H9 (cell line): ENCODE data around the gene YAE1. TPM values are rescaled to one million over a fixed set of nuclear protein-coding genes. Genes with fewer than 3 reads are reported as not detected.

Experiments
- DNase-seq: peaks from one replicate; pipeline ENCODE4 v3.0.0-alpha.2; 2017
- H2AFZ ChIP-seq: one replicate; pipeline ENCODE4 v1.6.1; 2013; ENCODE audit warnings: mild to moderate bottlenecking, low read length, control low read depth, moderate library complexity
- H2AK5ac ChIP-seq: 2 replicates; pipeline ENCODE4 v1.6.1; 2013; ENCODE audit warnings: low read length, control low read depth, mixed read lengths; ENCODE audit not compliant: insufficient read length
- H2BK120ac ChIP-seq: one replicate; pipeline ENCODE4 v1.6.1; 2013; ENCODE audit warnings: low read depth, mild to moderate bottlenecking, low read length, control low read depth, inconsistent platforms; ENCODE audit not compliant: poor library complexity, severe bottlenecking
- H2BK12ac ChIP-seq: 2 replicates; pipeline ENCODE4 v1.6.1; 2013; ENCODE audit warnings: low read length, control low read depth, mixed read lengths, low read depth; ENCODE audit not compliant: insufficient read length
- H2BK15ac ChIP-seq: 2 replicates; pipeline ENCODE4 v1.6.1; 2013; ENCODE audit warnings: low read depth, low read length, control low read depth
- H2BK20ac ChIP-seq: one replicate; pipeline ENCODE4 v1.6.1; 2013; ENCODE audit warnings: low read depth, mild to moderate bottlenecking, low read length, control low read depth, inconsistent platforms; ENCODE audit not compliant: poor library complexity, severe bottlenecking
- H2BK5ac ChIP-seq: 2 replicates; pipeline ENCODE4 v1.6.1; 2013; ENCODE audit warnings: low read length, control low read depth, mixed read lengths; ENCODE audit not compliant: insufficient read length
- H3K14ac ChIP-seq: 2 replicates; pipeline ENCODE4 v1.6.1; 2013; ENCODE audit warnings: low read length, control low read depth; ENCODE audit not compliant: insufficient read depth
- H3K18ac ChIP-seq: 2 replicates; pipeline ENCODE4 v1.6.1; 2013; ENCODE audit warnings: low read depth, mild to moderate bottlenecking, mixed read lengths, low read length, control low read depth; ENCODE audit not compliant: insufficient read length
- H3K23ac ChIP-seq: 2 replicates; pipeline ENCODE4 v1.6.1; 2013; ENCODE audit warnings: low read length, control low read depth, mixed read lengths, low read depth; ENCODE audit not compliant: insufficient read length
- H3K23me2 ChIP-seq: 2 replicates; pipeline ENCODE4 v1.6.1; 2013; ENCODE audit warnings: low read depth, mild to moderate bottlenecking, mixed read lengths, low read length, control low read depth; ENCODE audit not compliant: insufficient read length, poor library complexity, severe bottlenecking
- H3K27ac ChIP-seq: 2 replicates; pipeline ENCODE4 v1.5.1; 2013; ENCODE audit warnings: low read length, control low read depth, mixed read lengths, low read depth; ENCODE audit not compliant: insufficient read length
- H3K27me3 ChIP-seq: 2 replicates; pipeline ENCODE4 v1.6.1; 2013; ENCODE audit warnings: low read length, control low read depth, inconsistent platforms; ENCODE audit not compliant: insufficient read depth
- H3K4ac ChIP-seq: 2 replicates; pipeline ENCODE4 v1.6.1; 2013; ENCODE audit warnings: low read depth, mild to moderate bottlenecking, control low read depth, inconsistent platforms, low read length, moderate library complexity
- H3K4me1 ChIP-seq: 2 replicates; pipeline ENCODE4 v1.6.1; 2013; ENCODE audit warnings: low read length, control low read depth, inconsistent platforms; ENCODE audit not compliant: insufficient read depth
- H3K4me2 ChIP-seq: 2 replicates; pipeline ENCODE4 v1.6.1; 2013; ENCODE audit warnings: low read length, control low read depth, mixed read lengths; ENCODE audit not compliant: insufficient read length, insufficient read depth
- H3K56ac ChIP-seq: 2 replicates; pipeline ENCODE4 v1.6.1; 2013; ENCODE audit warnings: low read depth, mild to moderate bottlenecking, mixed read lengths, low read length, control low read depth; ENCODE audit not compliant: insufficient read length
- H3K79me1 ChIP-seq: 2 replicates; pipeline ENCODE4 v1.6.1; 2013; ENCODE audit warnings: low read depth, mild to moderate bottlenecking, moderate library complexity, low read length, control low read depth, inconsistent platforms; ENCODE audit not compliant: insufficient read depth, poor library complexity, severe bottlenecking
- H3K79me2 ChIP-seq: 2 replicates; pipeline ENCODE4 v1.6.1; 2013; ENCODE audit warnings: low read length, control low read depth, inconsistent platforms; ENCODE audit not compliant: insufficient read depth
- H3K9ac ChIP-seq: 2 replicates; pipeline ENCODE4 v1.6.1; 2013; ENCODE audit warnings: low read length, control low read depth, mixed read lengths; ENCODE audit not compliant: insufficient read length; ENCODE audit errors: extremely low read depth
- H3K9me3 ChIP-seq: one replicate; pipeline ENCODE4 v1.6.1; 2013; ENCODE audit warnings: low read depth, low read length, inconsistent platforms; ENCODE audit not compliant: control insufficient read depth
- H3T11ph ChIP-seq: one replicate; pipeline ENCODE4 v1.6.1; 2013; ENCODE audit warnings: mild to moderate bottlenecking, low read length, control low read depth, inconsistent platforms
- H4K20me1 ChIP-seq: one replicate; pipeline ENCODE4 v1.6.1; 2013; ENCODE audit not compliant: control insufficient read depth, insufficient read length, insufficient read depth
- H4K5ac ChIP-seq: 2 replicates; pipeline ENCODE4 v1.6.1; 2013; ENCODE audit warnings: low read depth, mild to moderate bottlenecking, mixed read lengths, low read length, control low read depth; ENCODE audit not compliant: insufficient read length
- H4K8ac ChIP-seq: replicated peaks from 2 replicates; pipeline ENCODE4 v1.6.1; 2013; ENCODE audit warnings: low read length, control low read depth, mixed read lengths, low read depth; ENCODE audit not compliant: insufficient read length
- H4K91ac ChIP-seq: 2 replicates; pipeline ENCODE4 v1.6.1; 2013; ENCODE audit warnings: low read depth, mild to moderate bottlenecking, moderate library complexity, mixed read lengths, low read length, control low read depth; ENCODE audit not compliant: insufficient read length
- H3K27ac Mint-ChIP-seq, 3 experiments: 2 replicates in 2 of 3; 3 replicates in 1 of 3; pipeline ENCODE4 v1.8.0; 2020 to 2021; ENCODE audit warnings: mixed read lengths in 3 of 3, mild to moderate bottlenecking in 1 of 3, moderate library complexity in 1 of 3
- H3K27me3 Mint-ChIP-seq: 2 replicates; pipeline ENCODE4 v1.8.0; 2021; ENCODE audit warnings: low read depth, mild to moderate bottlenecking, moderate library complexity, mixed read lengths
- H3K36me3 Mint-ChIP-seq, 3 experiments: 2 replicates in 2 of 3; 3 replicates in 1 of 3; pipeline ENCODE4 v1.8.0; 2020 to 2021; ENCODE audit warnings: low read depth in 3 of 3, mixed read lengths in 3 of 3; ENCODE audit not compliant: insufficient read depth in 1 of 3
- H3K4me1 Mint-ChIP-seq, 2 experiments: 2 replicates each; pipeline ENCODE4 v1.8.0; 2020; ENCODE audit warnings: mixed read lengths in 2 of 2
- H3K4me3 Mint-ChIP-seq, 2 experiments: 2 replicates in 1 of 2; 3 replicates in 1 of 2; pipeline ENCODE4 v1.8.0; 2020 to 2021; ENCODE audit warnings: mild to moderate bottlenecking in 2 of 2, mixed read lengths in 2 of 2, moderate library complexity in 1 of 2
- H3K9me3 Mint-ChIP-seq, 2 experiments: 2 replicates in 1 of 2; 3 replicates in 1 of 2; pipeline ENCODE4 v1.8.0; 2020; ENCODE audit warnings: mild to moderate bottlenecking in 2 of 2, mixed read lengths in 2 of 2, moderate library complexity in 1 of 2
- CTCF ChIP-seq: fragments of 200-600 bp; sonication (generic); conservative IDR thresholded peaks from 3 replicates; pipeline ENCODE4 v1.8.0; 2021; ENCODE audit warnings: antibody characterized with exemption, mild to moderate bottlenecking
- total RNA-seq: library from RNA; stranded (reverse); gene quantifications from 2 replicates; pipeline ENCODE4 v1.2.1, GENCODE V29; 2021

Gene YAE1
- total RNA-seq, 1 experiment from 2014 or later, result 28.8 TPM

- H3K4me2 ChIP-seq, result no peak overlapping the region
- H3K79me1 ChIP-seq, result no peaks in the 10 kb centered on the region
- no peaks in the 10 kb centered on the region for H3K36me3 Mint-ChIP-seq
- H3K4me3 Mint-ChIP-seq, result no peak overlapping the region
- H3K9ac ChIP-seq, result no peak overlapping the region
- H4K5ac ChIP-seq, result no peak overlapping the region
- no peak overlapping the region for H3K56ac ChIP-seq
- TF ChIP-seq CTCF, result no peak
- no peak overlapping the region for H3T11ph ChIP-seq
- no peak overlapping the region for H3K23ac ChIP-seq
- H3K14ac ChIP-seq, result no peak overlapping the region
- H3K23me2 ChIP-seq, result no peaks in the 10 kb centered on the region
- no peak overlapping the region for H2BK5ac ChIP-seq
- no peak overlapping the region for H3K27ac Mint-ChIP-seq
- no peaks in the 10 kb centered on the region for H4K20me1 ChIP-seq
- peaks cover 0 to 1% of the 10 kb centered on the region in 2 experiments; a peak in 2 of 4 replicates for H3K4me1 Mint-ChIP-seq
- no peak overlapping the region for H2BK20ac ChIP-seq
- H3K18ac ChIP-seq, result no peak overlapping the region
- no peak overlapping the region for H3K27ac ChIP-seq
- no peak overlapping the region for H2BK15ac ChIP-seq
- no peaks in the 10 kb centered on the region for H3K4me1 ChIP-seq
- H3K4ac ChIP-seq, result no peak overlapping the region
- no peak overlapping the region for H2BK120ac ChIP-seq
- no peaks in the 10 kb centered on the region for H3K9me3 Mint-ChIP-seq
- H3K27me3 ChIP-seq, result no peaks in the 10 kb centered on the region
- no peak overlapping the region for H2BK12ac ChIP-seq
- H3K79me2 ChIP-seq, result no peaks in the 10 kb centered on the region
- H2AFZ ChIP-seq, result no peak overlapping the region
- H3K9me3 ChIP-seq, result no peaks in the 10 kb centered on the region
- DNase-seq, result no peak
- no peak overlapping the region for H4K91ac ChIP-seq
- H2AK5ac ChIP-seq, result no peak overlapping the region
- H4K8ac ChIP-seq, result no peak overlapping the region
- peaks cover 3% of the 10 kb centered on the region for H3K27me3 Mint-ChIP-seq
Measured at GRCh38 chr7:39603924-39604323, 37.7 kb downstream of the YAE1 start.
